T-cell (primary cell): ENCODE results near the gene NDE1. TPM values are rescaled to one million over a fixed set of nuclear protein-coding genes. Genes with fewer than 3 reads are reported as not detected.
A peak's percentile ranks its signal among the peaks of the same experiment; 100 is the strongest.

Experiments
- ATAC-seq, 4 experiments: fragments of 200-7000 bp in 3 of 4; fragments of 150-1000 bp in 1 of 4; cut with Tn5 transposase; replicated peaks in 1 of 4; 1 replicate in 3 of 4; 2 replicates in 1 of 4; pipeline ENCODE4 v1.10.0; 2021; ENCODE audit warnings: moderate library complexity in 3 of 4, mild to moderate bottlenecking in 2 of 4, moderate number of reproducible peaks in 1 of 4
- CTCF ChIA-PET, 2 donors: fragments of 300-600 bp; sonication (Branson Sonifier 250); formaldehyde crosslinking; loops; one replicate each; lab custom pipeline; 2022; ENCODE audit warnings: antibody characterized with exemption in 2 of 2; lab: Charles Lee
- POLR2A ChIA-PET, 2 donors: fragments of 300-600 bp; sonication (Branson Sonifier 250); formaldehyde crosslinking; loops; one replicate each; lab custom pipeline; 2022; ENCODE audit warnings: antibody characterized with exemption in 2 of 2; lab: Charles Lee
- DNase-seq, 35 experiments: peaks; one replicate each; pipeline versions ENCODE4 v3.0.0 to v3.0.0-alpha.2; 2013 to 2023
- H3K27ac ChIP-seq: one replicate; pipeline ENCODE4 v1.5.1; 2013; ENCODE audit warnings: low read length
- H3K27me3 ChIP-seq, 2 experiments: replicated peaks in 1 of 2; 1 replicate in 1 of 2; 2 replicates in 1 of 2; pipeline versions ENCODE4 v1.6.1 to v1.7.0; 2013; ENCODE audit warnings: low read length in 1 of 2, mixed read lengths in 1 of 2; ENCODE audit not compliant: control insufficient read depth in 2 of 2, insufficient read depth in 2 of 2; ENCODE audit errors: extremely low read depth in 1 of 2
- H3K36me3 ChIP-seq, 2 donors: 1 replicate in 1 of 2; 2 replicates in 1 of 2; pipeline versions ENCODE4 v1.6.1 to v1.7.0; 2013; ENCODE audit warnings: low read length in 1 of 2; ENCODE audit not compliant: control insufficient read depth in 2 of 2, insufficient read depth in 1 of 2; ENCODE audit errors: extremely low read depth in 1 of 2
- H3K4me1 ChIP-seq, 2 experiments: 1 replicate in 1 of 2; 2 replicates in 1 of 2; pipeline versions ENCODE4 v1.6.1 to v1.7.0; 2013; ENCODE audit warnings: low read length in 2 of 2, mixed read lengths in 1 of 2; ENCODE audit not compliant: insufficient read depth in 2 of 2, control insufficient read depth in 1 of 2; ENCODE audit errors: extremely low read depth in 1 of 2
- H3K4me3 ChIP-seq, 2 donors: 1 replicate in 1 of 2; 2 replicates in 1 of 2; pipeline versions ENCODE4 v1.5.1 to v1.7.0; 2013; ENCODE audit warnings: mild to moderate bottlenecking in 2 of 2, low read length in 1 of 2, moderate library complexity in 1 of 2; ENCODE audit not compliant: control insufficient read depth in 1 of 2; ENCODE audit errors: extremely low read depth in 1 of 2
- H3K9me3 ChIP-seq: 2 replicates; pipeline ENCODE4 v1.7.0; 2013
- H3K27ac Mint-ChIP-seq, 2 donors: one replicate each; pipeline ENCODE4 v1.8.0; 2020 to 2021; ENCODE audit warnings: mild to moderate bottlenecking in 2 of 2, mixed read lengths in 2 of 2
- H3K27me3 Mint-ChIP-seq, 2 donors: one replicate each; pipeline ENCODE4 v1.8.0; 2021 to 2022; ENCODE audit warnings: mixed read lengths in 2 of 2
- H3K36me3 Mint-ChIP-seq: one replicate; pipeline ENCODE4 v1.8.0; 2021; ENCODE audit warnings: mixed read lengths
- H3K4me1 Mint-ChIP-seq, 3 donors: one replicate each; pipeline ENCODE4 v1.8.0; 2020 to 2022; ENCODE audit warnings: mixed read lengths in 3 of 3, mild to moderate bottlenecking in 1 of 3
- H3K4me3 Mint-ChIP-seq, 3 donors: one replicate each; pipeline ENCODE4 v1.8.0; 2020 to 2022; ENCODE audit warnings: mild to moderate bottlenecking in 3 of 3, mixed read lengths in 3 of 3, moderate library complexity in 3 of 3
- H3K9me3 Mint-ChIP-seq, 3 donors: one replicate each; pipeline ENCODE4 v1.8.0; 2020 to 2022; ENCODE audit warnings: mixed read lengths in 3 of 3
- WGBS: methylation state at CpG from one replicate; pipeline ENCODE4 v1.1.5; 2013; ENCODE audit warnings: missing lambda C conversion rate; ENCODE audit not compliant: insufficient coverage; 5-methylcytosine and 5-hydroxymethylcytosine counted together
- total RNA-seq, 35 experiments: library from RNA in 6 of 35; stranded (reverse) in 6 of 35; fragments of 120-200 nt in 1 of 35; gene quantifications; one replicate each; pipeline versions ENCODE4 v1.2.1 to v1.2.4 and lab custom pipeline; 2013 to 2026

The NDE1 gene
- total RNA-seq, 5 donors from 2014 or later (not counting 1 experiment from before 2014, with no cell fraction given) = 90.8 to 110 (median 103) TPM

DNA sequence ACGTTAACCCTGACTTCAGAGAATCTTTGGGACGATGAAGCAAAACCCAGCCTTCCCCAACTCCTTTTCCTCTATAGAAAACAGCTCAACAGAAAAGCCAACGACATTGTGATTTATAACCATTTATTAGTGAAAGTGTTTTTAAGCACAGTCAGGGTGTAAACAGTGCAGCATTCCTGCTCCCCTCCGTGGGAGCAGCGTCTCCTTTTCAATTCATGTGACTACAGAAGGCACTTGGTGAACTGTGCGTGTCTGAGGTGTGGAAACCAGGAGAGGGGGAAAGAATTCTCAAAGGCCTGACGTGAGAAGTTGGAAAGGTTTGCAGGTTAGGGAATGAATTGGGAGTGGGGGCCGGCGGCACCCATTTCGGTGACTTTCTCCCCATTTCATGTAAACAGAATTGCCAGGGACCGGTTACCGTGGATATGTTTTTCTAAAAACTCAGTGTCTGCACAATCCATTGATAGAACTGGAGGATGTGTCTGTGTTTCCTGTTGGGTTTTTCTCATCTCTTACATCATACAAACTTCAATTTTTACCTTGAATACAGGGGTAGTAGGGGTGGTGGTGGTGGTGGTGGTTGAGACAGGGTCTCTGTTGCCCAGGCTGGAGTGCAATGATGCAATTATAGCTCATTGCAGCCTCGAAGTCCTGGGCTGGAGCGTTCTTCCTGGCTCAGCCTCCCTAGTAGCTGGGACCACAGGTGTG, 53.1 kb downstream of the NDE1 start:
- H3K27ac Mint-ChIP-seq = peak overlapping the region; percentile 62 to 74
- Histone ChIP-seq H3K27me3 (no peaks in the 10 kb centered on the region), H3K9me3 (no peaks in the 10 kb centered on the region), H3K36me3 (peaks cover 11 to 63% of the 10 kb centered on the region in 2 donors), H3K4me1 (peaks cover 0 to 10% of the 10 kb centered on the region in 2 experiments), H3K4me3 (no peak overlapping the region), H3K27ac (no peak overlapping the region)
- H3K27me3 Mint-ChIP-seq = no peaks in the 10 kb centered on the region
- peaks cover 14% of the 10 kb centered on the region for H3K36me3 Mint-ChIP-seq
- ChIA-PET CTCF (interaction anchor here in 1 of 2 donors (1.1 to 1.3 kb wide), 2 partner anchors 8 to 277 kb away, joined by 3 to 4 read pairs; no protein-coding TSS in a partner anchor), POLR2A (no interaction called here)
- no peak overlapping the region for H3K4me3 Mint-ChIP-seq
- H3K9me3 Mint-ChIP-seq = no peaks in the 10 kb centered on the region
- 94% methylated on average over 3 of the region's 14 CpGs for WGBS
- DNase-seq (no peak), ATAC-seq (peak in 1 of 4 experiments; percentile 28)
- H3K4me1 Mint-ChIP-seq = peaks cover 15 to 19% (median 18%) of the 10 kb centered on the region in 3 donors

GRCh38 chr16:15704545-15704987, 54.5 kb downstream of the NDE1 start:
- no peak overlapping the region for H3K27ac ChIP-seq
- ChIA-PET CTCF (no interaction called here), POLR2A (no interaction called here)
- ATAC-seq = peak; percentile 67 to 84 (median 74)
- no peaks in the 10 kb centered on the region for H3K9me3 ChIP-seq
- Mint-ChIP-seq H3K36me3 (peaks cover 13% of the 10 kb centered on the region), H3K9me3 (no peaks in the 10 kb centered on the region), H3K27ac (peak overlapping the region; percentile 4 to 74), H3K27me3 (no peaks in the 10 kb centered on the region), H3K4me1 (peaks cover 15 to 19% (median 18%) of the 10 kb centered on the region in 3 donors), H3K4me3 (no peak overlapping the region)
- H3K4me1 ChIP-seq = peaks cover 0 to 10% of the 10 kb centered on the region in 2 experiments
- no peaks in the 10 kb centered on the region for H3K27me3 ChIP-seq
- WGBS = 71% methylated on average over 5 of the region's 8 CpGs
- peaks cover 5 to 59% of the 10 kb centered on the region in 2 donors for H3K36me3 ChIP-seq
- no peak overlapping the region for H3K4me3 ChIP-seq
- peak; percentile 19 to 83 (median 66) for DNase-seq

- no peaks in the 10 kb centered on the region for H3K9me3 Mint-ChIP-seq
- no peaks in the 10 kb centered on the region for H3K27me3 Mint-ChIP-seq
- H3K27ac Mint-ChIP-seq = no peak overlapping the region
- WGBS = 80% methylated on average over 5 of the region's 8 CpGs
- POLR2A ChIA-PET = interaction anchor here in 1 of 2 donors (0.6 kb wide), 1 partner anchor 90 kb away, joined by 6 read pairs; no protein-coding TSS in a partner anchor
- peaks cover 15 to 19% (median 18%) of the 10 kb centered on the region in 3 donors for H3K4me1 Mint-ChIP-seq
- H3K4me3 ChIP-seq = no peak overlapping the region
- H3K36me3 Mint-ChIP-seq = peaks cover 9% of the 10 kb centered on the region
- peaks cover 0 to 10% of the 10 kb centered on the region in 2 experiments for H3K4me1 ChIP-seq
- ATAC-seq = peak in 1 of 4 experiments; percentile 13
- H3K27ac ChIP-seq = no peak overlapping the region
- peaks cover 2 to 53% of the 10 kb centered on the region in 2 donors for H3K36me3 ChIP-seq
- no peaks in the 10 kb centered on the region for H3K27me3 ChIP-seq
- H3K9me3 ChIP-seq = no peaks in the 10 kb centered on the region
- no peak for DNase-seq
- CTCF ChIA-PET = interaction anchor here (0.5 to 0.6 kb wide), 4 partner anchors 10 to 423 kb away, joined by 3 to 7 read pairs (median 4); no protein-coding TSS in a partner anchor
- no peak overlapping the region for H3K4me3 Mint-ChIP-seq
Measured at GRCh38 chr16:15705064-15705565, 55.1 kb downstream of the NDE1 start.

- Mint-ChIP-seq H3K4me3 (no peak overlapping the region), H3K27me3 (no peaks in the 10 kb centered on the region), H3K4me1 (peaks cover 15 to 25% (median 20%) of the 10 kb centered on the region in 3 donors), H3K9me3 (no peaks in the 10 kb centered on the region), H3K36me3 (peaks cover 11% of the 10 kb centered on the region), H3K27ac (no peak overlapping the region)
- Histone ChIP-seq H3K4me1 (peaks cover 0 to 12% of the 10 kb centered on the region in 2 experiments), H3K27me3 (no peaks in the 10 kb centered on the region), H3K4me3 (no peak overlapping the region), H3K27ac (no peak overlapping the region), H3K36me3 (peaks cover 0 to 36% of the 10 kb centered on the region in 2 donors), H3K9me3 (no peaks in the 10 kb centered on the region)
- CTCF ChIA-PET = interaction anchor here in 1 of 2 donors (1.7 kb wide), 1 partner anchor 64 kb away, joined by 4 read pairs; the partner anchor contains the start of gene MARF1
- 100% methylated on average over 2 of the region's 3 CpGs for WGBS
- DNase-seq (no peak), ATAC-seq (no peak)
- POLR2A ChIA-PET = no interaction called here
Measured at GRCh38 chr16:15707332-15707731, 57.3 kb downstream of the NDE1 start.

DNA sequence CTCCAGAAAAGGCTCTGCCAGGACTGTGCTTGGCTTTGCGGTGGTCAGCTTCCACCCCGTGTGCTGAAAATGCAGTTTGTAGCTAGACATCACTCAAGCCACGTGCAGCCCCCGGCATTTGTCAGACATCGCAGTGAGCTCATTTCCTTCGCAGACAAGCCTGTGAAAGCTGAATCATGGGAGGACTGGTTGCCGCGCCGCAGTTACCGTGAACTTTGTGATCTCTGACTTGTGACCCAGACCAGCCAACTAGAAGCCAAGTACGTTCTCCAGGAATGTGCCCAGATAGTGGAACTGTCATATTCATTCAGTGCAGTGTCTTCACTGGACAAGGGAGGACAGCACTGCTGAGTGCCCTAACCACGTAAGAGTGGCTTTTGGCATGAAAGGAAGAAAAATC, 58.1 kb downstream of the NDE1 start:
- Mint-ChIP-seq H3K36me3 (peaks cover 11% of the 10 kb centered on the region), H3K9me3 (no peaks in the 10 kb centered on the region), H3K27me3 (no peaks in the 10 kb centered on the region), H3K4me1 (peaks cover 14 to 30% (median 23%) of the 10 kb centered on the region in 3 donors), H3K4me3 (no peak overlapping the region), H3K27ac (no peak overlapping the region)
- Histone ChIP-seq H3K9me3 (no peaks in the 10 kb centered on the region), H3K27me3 (no peaks in the 10 kb centered on the region), H3K27ac (no peak overlapping the region), H3K4me1 (peaks cover 0 to 12% of the 10 kb centered on the region in 2 experiments), H3K36me3 (peaks cover 0 to 31% of the 10 kb centered on the region in 2 donors), H3K4me3 (no peak overlapping the region)
- 98% methylated on average over 11 of the region's 12 CpGs for WGBS
- POLR2A ChIA-PET = no interaction called here
- DNase-seq (no peak), ATAC-seq (no peak)
- CTCF ChIA-PET = no interaction called here

DNA sequence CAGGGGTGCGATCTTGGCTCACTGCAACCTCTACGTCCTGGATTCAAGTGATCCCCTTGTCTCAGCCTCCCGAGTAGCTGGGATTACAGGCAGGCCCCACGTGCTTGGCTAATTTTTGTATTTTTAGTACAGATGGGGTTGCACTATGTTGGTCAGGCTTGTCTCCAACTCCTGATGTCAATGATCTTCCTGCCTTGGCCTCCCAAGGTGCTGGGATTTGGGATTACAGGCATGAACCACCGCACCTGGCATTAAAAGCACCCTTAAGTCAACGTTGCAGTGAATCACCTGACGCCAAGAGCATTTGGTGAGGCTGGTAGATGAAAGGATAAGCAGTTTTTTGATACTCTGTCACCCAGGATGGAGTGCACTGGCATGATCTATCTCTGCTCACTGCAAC, 59.0 kb downstream of the NDE1 start:
- Mint-ChIP-seq H3K36me3 (peaks cover 16% of the 10 kb centered on the region), H3K9me3 (no peaks in the 10 kb centered on the region), H3K4me1 (peaks cover 6 to 30% (median 16%) of the 10 kb centered on the region in 3 donors), H3K27ac (no peak overlapping the region), H3K27me3 (no peaks in the 10 kb centered on the region), H3K4me3 (no peak overlapping the region)
- Histone ChIP-seq H3K36me3 (peaks cover 0 to 31% of the 10 kb centered on the region in 2 donors), H3K27ac (no peak overlapping the region), H3K4me1 (peaks cover 0 to 9% of the 10 kb centered on the region in 2 experiments), H3K4me3 (no peak overlapping the region), H3K27me3 (no peaks in the 10 kb centered on the region), H3K9me3 (no peaks in the 10 kb centered on the region)
- ChIA-PET POLR2A (no interaction called here), CTCF (no interaction called here)
- ATAC-seq (no peak), DNase-seq (no peak)
- 94% methylated on average over 4 of the region's 7 CpGs for WGBS
